Endothelial cell of umbilical vein (primary cell): ENCODE results near the gene C1orf210. TPM values are rescaled to one million over a fixed set of nuclear protein-coding genes. Genes with fewer than 3 reads are reported as not detected.

ENCODE experiments used
- BruUV-seq: library from RNA; stranded (reverse); fragments of 400-500 nt; replicated peaks from 2 replicates; lab custom pipeline; 2021; lab: Mats Ljungman, UMichigan
- CTCF ChIA-PET: fragments of 300-600, 350-600 bp; sonication (Branson Sonifier 250); formaldehyde crosslinking; loops from one replicate; lab custom pipeline; 2021; ENCODE audit warnings: antibody characterized with exemption, inconsistent platforms; lab: Charles Lee
- POLR2A ChIA-PET: fragments of 300-600, 350-600 bp; sonication (Branson Sonifier 250); formaldehyde crosslinking; loops from one replicate; lab custom pipeline; 2021; ENCODE audit warnings: antibody characterized with exemption, inconsistent platforms; lab: Charles Lee
- DNase-seq: peaks from one replicate; pipeline ENCODE4 v3.0.0-alpha.2; 2011; ENCODE audit warnings: low read depth, low spot score
- FAIRE-seq: peaks from 2 replicates; lab custom pipeline; 2011; peaks lifted over from hg19 to GRCh38; lab: Jason Lieb, UNC
- H2AFZ ChIP-seq: 2 replicates; pipeline ENCODE4 v1.6.0; 2012; ENCODE audit warnings: low read depth, low read length, control low read depth, inconsistent platforms
- H3K27ac ChIP-seq: 2 replicates; pipeline ENCODE4 v1.5.1; 2011; ENCODE audit warnings: low read depth, mild to moderate bottlenecking, control low read depth, low read length, moderate library complexity; ENCODE audit not compliant: insufficient read depth
- H3K27me3 ChIP-seq, 2 experiments: 2 replicates each; pipeline versions ENCODE4 v1.6.0 to v1.6.1; 2011; ENCODE audit warnings: low read length in 2 of 2, mixed read lengths in 1 of 2; ENCODE audit not compliant: control insufficient read depth in 2 of 2, insufficient read depth in 2 of 2
- H3K36me3 ChIP-seq, 2 experiments: 2 replicates in 1 of 2; 3 replicates in 1 of 2; pipeline ENCODE4 v1.5.1; 2011; ENCODE audit warnings: low read length in 2 of 2, mild to moderate bottlenecking in 1 of 2, moderate library complexity in 1 of 2; ENCODE audit not compliant: control insufficient read depth in 2 of 2, insufficient read depth in 2 of 2; ENCODE audit errors: extremely low read depth in 1 of 2
- H3K4me1 ChIP-seq: 3 replicates; pipeline ENCODE4 v1.5.1; 2011; ENCODE audit warnings: mild to moderate bottlenecking, low read length; ENCODE audit not compliant: control insufficient read depth, insufficient read depth; ENCODE audit errors: extremely low read depth
- H3K4me2 ChIP-seq: 2 replicates; pipeline ENCODE4 v1.6.1; 2011; ENCODE audit warnings: low read length, control low read depth, mixed read lengths; ENCODE audit not compliant: insufficient read depth
- H3K4me3 ChIP-seq, 3 experiments: fragments of 200-600 bp in 1 of 3; sonication (generic), shearing (Covaris generic) in 1 of 3; replicated peaks in 1 of 3; 2 replicates each; pipeline ENCODE4 v1.5.1; 2011 to 2016; ENCODE audit warnings: control low read depth in 3 of 3, low read length in 3 of 3, mild to moderate bottlenecking in 2 of 3, inconsistent platforms in 1 of 3, low read depth in 1 of 3, moderate library complexity in 1 of 3; ENCODE audit not compliant: insufficient read depth in 1 of 3
- H3K79me2 ChIP-seq: 2 replicates; pipeline ENCODE4 v1.6.0; 2012; ENCODE audit warnings: low read length, inconsistent platforms; ENCODE audit not compliant: control insufficient read depth, insufficient read depth
- H3K9ac ChIP-seq: replicated peaks from 2 replicates; pipeline ENCODE3; 2011; ENCODE audit warnings: low read length, control low read depth; ENCODE audit not compliant: insufficient read depth; ENCODE audit errors: extremely low read depth
- H3K9me1 ChIP-seq: replicated peaks from 3 replicates; pipeline ENCODE4 v1.6.0; 2011; ENCODE audit warnings: mild to moderate bottlenecking, low read length; ENCODE audit not compliant: control insufficient read depth, insufficient read depth; ENCODE audit errors: extremely low read depth
- H3K9me3 ChIP-seq: replicated peaks from 2 replicates; pipeline ENCODE4 v1.5.1; 2012; ENCODE audit warnings: low read length, inconsistent platforms; ENCODE audit not compliant: control insufficient read depth, insufficient read depth
- H4K20me1 ChIP-seq: replicated peaks from 2 replicates; pipeline ENCODE3; 2011; ENCODE audit warnings: mild to moderate bottlenecking, low read length; ENCODE audit not compliant: control insufficient read depth, insufficient read depth; ENCODE audit errors: extremely low read depth
- EZH2 ChIP-seq: IDR thresholded peaks from 2 replicates; pipeline ENCODE4 v1.6.1; 2012; ENCODE audit warnings: borderline replicate concordance, low read depth, mild to moderate bottlenecking, moderate library complexity, low read length, inconsistent platforms; ENCODE audit not compliant: severe bottlenecking
- FOS ChIP-seq: IDR thresholded peaks from 2 replicates; pipeline ENCODE4 v1.6.1; 2011; ENCODE audit warnings: mild to moderate bottlenecking, low read length, moderate library complexity, borderline replicate concordance; ENCODE audit not compliant: insufficient read depth
- GATA2 ChIP-seq: IDR thresholded peaks from 2 replicates; pipeline ENCODE4 v1.7.0; 2011; ENCODE audit warnings: low read depth, mild to moderate bottlenecking, moderate library complexity, mixed read lengths, low read length; ENCODE audit not compliant: insufficient read length, insufficient read depth
- JUN ChIP-seq: IDR thresholded peaks from 2 replicates; pipeline ENCODE4 v1.6.1; 2011; ENCODE audit warnings: borderline replicate concordance, low read depth; ENCODE audit not compliant: insufficient read length, insufficient read depth
- MYC ChIP-seq: IDR thresholded peaks from one replicate; pipeline ENCODE4 v1.6.1; 2011; ENCODE audit warnings: mild to moderate bottlenecking, low read depth, low read length
- POLR2A ChIP-seq: IDR thresholded peaks from 2 replicates; pipeline ENCODE4 v1.6.1; 2012; ENCODE audit warnings: low read depth, mild to moderate bottlenecking, control low read depth, low read length
- POLR2AphosphoS5 ChIP-seq: IDR thresholded peaks from 2 replicates; pipeline ENCODE4 v1.6.1; 2012; ENCODE audit warnings: low read depth, mild to moderate bottlenecking, control low read depth, low read length, moderate library complexity; ENCODE audit not compliant: insufficient read depth
- dilution Hi-C: fragments of 300-500 bp; cut with MboI; formaldehyde crosslinking; loops from one replicate; pipeline ENCODE4 v1.15.0; 2019; ENCODE audit warnings: low sequenced_read_pairs; ENCODE audit not compliant: extremely low pct_ligation_motif_present
- intact Hi-C: fragments of 100-400 bp; cut with micrococcal nuclease; formaldehyde crosslinking; loops from one replicate; pipeline ENCODE4 v1.10.0; 2022
- polyA plus RNA-seq, 4 experiments: library from polyadenylated mRNA; depleted of rRNA in 3 of 4; stranded (reverse) in 3 of 4; unstranded in 1 of 4; fragments of >200 nt; gene quantifications; 2 replicates each; pipeline versions ENCODE4 v1.2.1 to v1.2.3, GENCODE V29; 2011 to 2012; ENCODE audit warnings: missing spikeins in 1 of 4
- total RNA-seq: library from RNA; stranded (reverse); gene quantifications from 2 replicates; pipeline ENCODE4 v1.2.3, GENCODE V29; 2021
- TF ChIP-seq, protein P1 (sequence below), 2 donors: IDR thresholded peaks; 1 replicate in 1 of 2; 2 replicates in 1 of 2; pipeline ENCODE4 v1.5.1; 2011; ENCODE audit warnings: low read length in 2 of 2, mild to moderate bottlenecking in 2 of 2, moderate library complexity in 2 of 2, control low read depth in 1 of 2, inconsistent platforms in 1 of 2, low read depth in 1 of 2; ENCODE audit not compliant: insufficient read depth in 1 of 2; ENCODE audit errors: extremely low read depth in 1 of 2
- TF ChIP-seq, protein P2 (sequence below): IDR thresholded peaks from 2 replicates; pipeline ENCODE4 v1.6.1; 2011; ENCODE audit not compliant: insufficient read depth, insufficient read length

Gene C1orf210
- total and polyA plus RNA-seq, 2 donors (not counting 3 experiments of a cell fraction or from before 2014, with no cell fraction given), result not detected

DNA sequence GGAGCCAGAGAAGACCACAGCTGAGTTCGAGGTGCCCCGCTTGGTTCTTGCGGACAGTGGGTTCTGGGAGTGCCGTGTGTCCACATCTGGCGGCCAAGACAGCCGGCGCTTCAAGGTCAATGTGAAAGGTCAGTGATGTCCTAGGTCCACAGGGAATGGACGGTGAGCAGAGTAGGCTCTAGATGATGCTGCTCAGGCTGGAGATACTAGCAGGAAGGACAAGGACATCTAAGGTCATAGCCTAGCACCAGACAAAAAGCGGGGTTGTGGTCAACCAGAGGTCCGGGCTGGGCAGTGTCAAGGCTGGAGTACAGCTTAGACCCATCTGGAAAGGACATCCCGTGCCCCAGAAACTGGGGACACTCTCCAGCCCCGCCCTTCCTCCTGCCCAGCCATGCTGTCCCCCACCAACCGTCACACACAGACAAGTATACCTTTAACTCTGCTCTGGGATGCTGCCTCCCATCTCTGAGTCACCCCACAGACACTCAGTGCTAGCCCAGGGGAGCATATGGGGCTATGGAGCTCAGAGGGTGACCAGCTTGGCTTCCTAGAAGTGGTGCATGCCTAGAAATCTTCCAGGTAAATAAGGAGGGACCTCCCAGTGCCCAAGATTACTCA is 24.1 kb upstream of the C1orf210 start:
- dilution Hi-C loops, result no loop called here
- DNase-seq (no peak), FAIRE-seq (no peak)
- Histone ChIP-seq H2AFZ (no peak overlapping the region), H4K20me1 (no peaks in the 10 kb centered on the region), H3K9ac (no peak overlapping the region), H3K27ac (no peak overlapping the region), H3K9me3 (no peaks in the 10 kb centered on the region), H3K4me2 (no peak overlapping the region), H3K4me3 (no peak overlapping the region), H3K36me3 (peaks cover 52 to 91% of the 10 kb centered on the region in 2 experiments), H3K4me1 (peaks cover 1% of the 10 kb centered on the region), H3K27me3 (no peaks in the 10 kb centered on the region), H3K79me2 (peaks cover 40% of the 10 kb centered on the region), H3K9me1 (no peaks in the 10 kb centered on the region)
- TF ChIP-seq, protein P1, sequence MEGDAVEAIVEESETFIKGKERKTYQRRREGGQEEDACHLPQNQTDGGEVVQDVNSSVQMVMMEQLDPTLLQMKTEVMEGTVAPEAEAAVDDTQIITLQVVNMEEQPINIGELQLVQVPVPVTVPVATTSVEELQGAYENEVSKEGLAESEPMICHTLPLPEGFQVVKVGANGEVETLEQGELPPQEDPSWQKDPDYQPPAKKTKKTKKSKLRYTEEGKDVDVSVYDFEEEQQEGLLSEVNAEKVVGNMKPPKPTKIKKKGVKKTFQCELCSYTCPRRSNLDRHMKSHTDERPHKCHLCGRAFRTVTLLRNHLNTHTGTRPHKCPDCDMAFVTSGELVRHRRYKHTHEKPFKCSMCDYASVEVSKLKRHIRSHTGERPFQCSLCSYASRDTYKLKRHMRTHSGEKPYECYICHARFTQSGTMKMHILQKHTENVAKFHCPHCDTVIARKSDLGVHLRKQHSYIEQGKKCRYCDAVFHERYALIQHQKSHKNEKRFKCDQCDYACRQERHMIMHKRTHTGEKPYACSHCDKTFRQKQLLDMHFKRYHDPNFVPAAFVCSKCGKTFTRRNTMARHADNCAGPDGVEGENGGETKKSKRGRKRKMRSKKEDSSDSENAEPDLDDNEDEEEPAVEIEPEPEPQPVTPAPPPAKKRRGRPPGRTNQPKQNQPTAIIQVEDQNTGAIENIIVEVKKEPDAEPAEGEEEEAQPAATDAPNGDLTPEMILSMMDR (IDR thresholded peaks at IDR 0.05; ENCODE audit: extremely low read depth in 1 of 2, insufficient read depth in 1 of 2, low read depth in 1 of 2, low read length in 2 of 2), result no peak
- TF ChIP-seq GATA2 (no peak), FOS (no peak), MYC (no peak), EZH2 (no peak), POLR2AphosphoS5 (no peak), JUN (no peak), POLR2A (no peak)
- TF ChIP-seq, protein P2, sequence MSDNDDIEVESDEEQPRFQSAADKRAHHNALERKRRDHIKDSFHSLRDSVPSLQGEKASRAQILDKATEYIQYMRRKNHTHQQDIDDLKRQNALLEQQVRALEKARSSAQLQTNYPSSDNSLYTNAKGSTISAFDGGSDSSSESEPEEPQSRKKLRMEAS, result no peak
- ChIA-PET CTCF (interaction anchor here (1.4 to 1.5 kb wide), 2 partner anchors 71 to 82 kb away, joined by 5 read pairs; no protein-coding TSS in a partner anchor), POLR2A (interaction anchor here (1.3 kb wide), 1 partner anchor 9 kb away, joined by 3 read pairs; the partner anchor contains the start of gene TIE1)
- BruUV-seq, result no TSS peak
- intact Hi-C loops, result no loop called here
